Head of caudate nucleus (tissue), 42 donors: ENCODE data around the gene TGIF1.

Experiments used
- DNase-seq, 42 donors: peaks; one replicate each; pipeline versions ENCODE4 v3.0.0 to v3.0.0-alpha.2; 2020 to 2021; ENCODE audit warnings: mixed read lengths in 7 of 42
- intact Hi-C: fragments of 100-400 bp; cut with DNase I; formaldehyde crosslinking; loops from one replicate; pipeline ENCODE4 v1.15.0; 2022

Gene TGIF1

GRCh38 chr18:3452750-3453539 lies 3.0 kb downstream of the TGIF1 start:
- DNase-seq: peak in 1 of 42 donors; percentile 43
- intact Hi-C loops: loop anchor here (5.0 to 10.0 kb wide), 3 partner anchors 72 to 171 kb away; no protein-coding TSS in a partner anchor

DNA sequence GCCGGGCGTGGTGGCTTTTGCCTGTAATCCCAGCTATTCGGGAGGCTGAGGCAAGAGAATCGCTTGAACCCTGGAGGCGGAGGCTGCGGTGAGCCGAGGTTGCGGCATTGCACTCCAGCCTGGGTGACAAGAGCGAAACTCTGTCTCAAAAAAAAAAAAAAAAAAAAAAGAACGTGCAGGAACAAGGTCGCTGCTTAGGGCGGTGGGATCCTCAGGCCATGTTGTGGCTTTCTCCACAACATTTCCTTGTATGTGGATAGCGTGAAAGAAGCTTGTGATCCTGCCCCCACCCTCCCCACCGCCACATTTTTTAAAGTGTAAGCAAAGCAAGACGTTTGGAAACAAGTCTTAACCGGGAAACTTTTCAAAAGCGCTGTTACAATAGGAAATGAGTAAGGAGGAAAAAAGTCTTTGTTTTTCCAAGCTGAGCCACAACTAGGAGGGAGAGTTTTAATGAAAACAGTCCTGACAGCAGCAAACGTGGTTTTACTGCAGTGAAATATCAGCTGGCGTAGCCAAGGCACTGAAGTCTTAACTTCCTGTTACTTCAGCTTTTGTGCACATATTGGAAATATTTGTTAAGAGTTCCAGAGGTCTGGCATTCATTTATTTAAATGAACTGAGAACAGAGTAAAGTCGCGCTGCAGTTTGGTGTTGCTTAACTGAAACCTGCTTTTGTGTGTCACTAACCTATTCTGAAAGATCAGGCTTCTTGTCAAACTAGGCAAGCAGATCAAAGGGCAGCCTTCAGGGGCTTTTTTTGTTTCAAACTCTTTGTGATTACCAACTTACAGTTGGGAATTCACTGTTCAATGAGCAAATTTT lies 3.8 kb downstream of the TGIF1 start:
- intact Hi-C loops: loop anchor here (5.0 to 10.0 kb wide), 3 partner anchors 71 to 171 kb away; no protein-coding TSS in a partner anchor
- DNase-seq: peak in 8 of 42 donors; percentile 8 to 60 (median 26)

DNA sequence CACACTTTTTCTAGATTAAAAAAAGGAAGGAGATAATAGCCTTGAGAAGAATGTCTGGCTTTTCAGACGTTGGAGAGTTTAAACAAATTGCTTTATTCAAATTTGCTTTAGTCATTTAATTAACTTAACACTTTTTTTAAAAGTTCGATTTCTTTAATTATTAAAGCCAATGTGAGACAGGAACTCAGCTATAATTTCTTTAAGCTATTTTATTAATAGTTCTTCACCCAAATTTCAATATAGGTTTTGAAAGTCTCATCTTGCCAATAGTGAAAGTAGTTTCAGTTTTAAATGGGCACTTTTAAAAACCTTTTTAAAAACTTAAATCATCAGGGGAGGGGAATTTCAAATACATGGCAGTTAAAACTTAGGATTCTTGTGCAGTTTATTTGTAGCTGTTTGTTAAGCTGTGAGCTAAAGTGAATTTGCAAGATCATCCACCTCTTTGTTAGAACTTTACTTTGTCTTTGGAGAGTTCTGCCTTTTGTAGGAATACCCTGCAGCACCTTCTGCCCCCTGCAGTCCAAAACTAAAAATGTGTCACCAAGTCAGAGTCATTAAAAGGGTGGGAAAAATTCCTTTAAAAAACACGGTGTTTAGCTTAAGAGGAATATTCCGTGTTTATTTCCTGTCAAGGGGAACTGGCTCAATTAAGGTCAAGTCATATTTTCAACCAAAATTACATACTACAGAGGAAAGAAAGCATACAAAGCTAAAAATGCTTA lies 4.6 kb downstream of the TGIF1 start:
- intact Hi-C loops: loop anchor here (5.0 to 10.0 kb wide), 3 partner anchors 70 to 172 kb away; no protein-coding TSS in a partner anchor
- DNase-seq: peak in 27 of 42 donors; percentile 14 to 83 (median 45)

- intact Hi-C loops: loop anchor here (10.0 kb wide), 1 partner anchor 70 kb away; no protein-coding TSS in a partner anchor
- no peak for DNase-seq
These were observed 5.2 kb downstream of the TGIF1 start for GRCh38 chr18:3455090-3455635.

DNA sequence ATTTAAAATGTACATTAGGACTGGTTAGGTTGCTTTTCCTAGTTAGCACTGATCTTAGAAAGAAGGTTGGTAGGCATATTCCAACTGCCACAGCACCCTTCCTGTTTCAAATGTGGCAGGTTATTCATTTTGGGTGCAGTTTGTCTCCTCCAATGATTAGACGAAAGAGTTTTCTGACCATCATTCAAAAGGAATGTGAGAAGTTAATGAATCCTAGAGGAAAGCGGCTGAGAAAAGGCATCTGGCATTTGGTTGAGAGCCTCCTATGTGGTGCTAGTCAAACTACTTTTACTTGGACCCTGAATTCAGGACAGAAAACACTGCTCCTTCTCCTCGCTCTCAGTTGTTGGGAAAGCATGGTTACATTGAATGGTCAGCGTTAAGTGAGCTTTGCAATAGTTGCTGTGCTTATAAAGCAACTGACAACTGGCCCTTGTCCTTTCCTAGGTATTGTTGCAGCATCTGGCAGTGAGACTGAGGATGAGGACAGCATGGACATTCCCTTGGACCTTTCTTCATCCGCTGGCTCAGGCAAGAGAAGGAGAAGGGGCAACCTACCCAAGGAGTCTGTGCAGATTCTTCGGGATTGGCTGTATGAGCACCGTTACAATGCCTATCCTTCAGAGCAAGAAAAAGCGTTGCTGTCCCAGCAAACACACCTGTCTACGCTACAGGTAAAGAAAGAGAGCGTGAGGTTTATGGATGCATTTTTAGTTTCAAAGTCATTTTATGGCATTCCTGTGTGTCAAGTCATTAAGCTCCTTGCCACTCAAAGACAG lies 6.1 kb downstream of the TGIF1 start:
- intact Hi-C loops: loop anchor here (10.0 kb wide), 1 partner anchor 69 kb away; no protein-coding TSS in a partner anchor
- DNase-seq: peak in 1 of 42 donors; percentile 33

DNA sequence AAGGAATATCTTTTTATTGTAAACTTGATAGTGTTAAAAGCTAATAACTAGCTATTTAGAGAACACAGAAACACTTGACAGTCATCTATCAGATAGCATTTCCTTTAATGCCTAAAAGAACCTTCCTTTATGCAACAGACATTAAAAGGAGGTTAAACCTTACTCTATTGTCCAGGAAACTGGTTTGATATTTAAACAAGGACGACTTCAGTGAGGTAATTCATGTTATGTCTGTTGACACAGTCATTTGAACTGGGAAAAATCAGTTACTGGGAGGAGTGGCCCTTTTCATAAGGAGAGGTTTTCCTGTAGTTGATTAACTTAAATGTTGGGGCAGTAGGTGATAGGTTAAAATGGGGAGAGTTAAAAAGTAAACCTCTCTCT lies 6.7 kb downstream of the TGIF1 start:
- DNase-seq: no peak
- intact Hi-C loops: loop anchor here (10.0 kb wide), 1 partner anchor 68 kb away; no protein-coding TSS in a partner anchor

DNA sequence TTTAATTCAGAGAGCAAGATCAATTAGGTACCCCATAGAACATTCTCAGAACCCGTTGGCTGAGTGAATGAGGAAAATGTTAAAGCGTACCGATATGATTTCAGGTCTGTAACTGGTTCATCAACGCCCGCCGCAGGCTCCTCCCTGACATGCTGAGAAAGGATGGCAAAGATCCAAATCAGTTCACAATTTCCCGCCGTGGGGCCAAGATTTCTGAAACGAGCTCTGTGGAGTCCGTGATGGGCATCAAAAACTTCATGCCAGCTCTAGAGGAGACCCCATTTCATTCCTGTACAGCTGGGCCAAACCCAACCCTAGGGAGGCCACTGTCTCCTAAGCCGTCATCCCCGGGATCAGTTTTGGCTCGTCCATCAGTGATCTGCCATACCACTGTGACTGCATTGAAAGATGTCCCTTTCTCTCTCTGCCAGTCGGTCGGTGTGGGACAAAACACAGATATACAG lies 7.3 kb downstream of the TGIF1 start:
- intact Hi-C loops: loop anchor here (10.0 kb wide), 1 partner anchor 68 kb away; no protein-coding TSS in a partner anchor
- peak in 3 of 42 donors; percentile 31 to 46 (median 39) for DNase-seq

DNA sequence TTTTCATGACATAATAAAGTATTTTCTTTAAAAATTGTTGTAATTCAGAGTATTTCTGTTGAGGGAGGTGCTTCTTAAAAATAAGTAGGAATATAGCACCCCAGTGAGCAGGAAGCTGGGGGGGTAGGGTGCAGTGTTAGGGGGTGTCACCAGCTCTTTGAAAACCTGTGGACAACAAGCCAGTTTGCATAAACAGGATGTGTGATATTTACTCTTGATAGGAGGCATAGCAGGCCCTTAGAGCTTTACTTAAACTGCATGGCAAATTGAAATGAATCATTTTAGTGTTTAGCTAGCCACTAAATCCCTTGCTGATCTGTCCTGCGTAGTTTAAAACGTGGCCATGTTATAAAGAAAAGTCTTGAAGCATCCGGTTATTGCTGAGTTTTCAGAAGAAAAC lies 8.4 kb downstream of the TGIF1 start:
- DNase-seq: peak in 1 of 42 donors; percentile 32
- intact Hi-C loops: loop anchor here (10.0 kb wide), 1 partner anchor 66 kb away; no protein-coding TSS in a partner anchor

DNA sequence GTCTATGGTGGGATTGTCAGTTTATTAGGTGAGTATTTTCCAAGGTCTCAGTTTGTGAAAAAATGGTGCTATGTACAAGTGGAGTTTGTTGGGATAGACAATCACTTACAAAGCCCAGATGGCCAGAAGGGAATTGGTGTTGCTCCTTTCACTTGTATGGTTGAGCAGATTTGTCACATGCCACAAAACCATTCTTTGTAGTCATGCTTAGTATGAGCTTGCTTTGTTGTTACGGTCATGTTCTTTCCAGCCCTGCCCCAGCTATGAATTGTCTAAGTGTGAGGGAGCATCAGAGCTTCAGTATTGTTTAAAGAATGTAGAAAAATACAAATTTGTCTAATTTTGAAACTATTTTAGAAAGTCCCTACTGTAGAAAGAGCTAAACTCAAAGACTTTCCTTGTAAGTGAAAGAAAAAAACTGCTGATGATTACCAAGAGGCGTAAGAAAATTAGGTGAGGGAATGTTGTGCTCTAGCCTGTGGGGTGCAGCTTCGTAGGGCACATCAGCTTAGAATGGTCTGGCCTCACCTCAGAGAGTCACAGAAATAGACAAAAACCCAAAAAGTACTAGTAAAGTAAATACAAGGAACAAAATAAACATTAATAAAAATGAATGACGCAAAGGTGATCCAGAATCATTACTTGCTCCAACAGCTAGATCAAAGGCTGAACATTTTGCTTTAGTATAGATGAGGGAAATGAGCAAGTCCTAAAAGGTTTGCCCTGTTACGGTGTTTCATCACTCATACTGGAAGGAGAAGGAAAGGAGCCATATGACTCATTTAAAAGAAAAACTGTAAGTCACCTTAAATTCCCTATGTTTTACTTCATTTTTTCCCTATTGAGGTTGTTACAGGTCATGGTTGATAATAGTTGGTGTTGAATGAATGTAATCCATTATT lies 9.2 kb downstream of the TGIF1 start:
- peak in 18 of 42 donors; percentile 16 to 73 (median 37) for DNase-seq
- intact Hi-C loops: loop anchor here (10.0 kb wide), 1 partner anchor 66 kb away; no protein-coding TSS in a partner anchor

GRCh38 chr18:3460823-3461398 lies 10.9 kb downstream of the TGIF1 start:
- intact Hi-C loops: no loop called here
- no peak for DNase-seq

DNA sequence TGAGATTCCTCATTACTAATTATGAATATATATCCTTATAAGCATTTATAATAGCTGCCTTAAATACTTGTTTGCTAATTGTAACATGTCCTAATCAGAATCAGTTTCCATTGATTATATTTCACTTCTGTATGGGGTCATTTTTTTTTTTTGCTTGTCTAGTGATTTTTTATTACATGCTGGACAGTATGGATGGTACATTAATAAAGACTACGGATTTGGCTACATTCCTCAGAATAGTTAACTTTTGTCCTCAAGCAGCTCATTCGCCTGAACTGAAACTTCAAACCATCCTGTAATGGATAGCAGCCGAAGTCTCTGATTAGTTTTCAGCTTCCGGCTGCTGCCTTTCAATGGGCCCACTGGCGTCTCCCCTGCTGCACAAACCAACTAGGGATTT lies 11.7 kb downstream of the TGIF1 start:
- DNase-seq: no peak
- intact Hi-C loops: no loop called here

DNA sequence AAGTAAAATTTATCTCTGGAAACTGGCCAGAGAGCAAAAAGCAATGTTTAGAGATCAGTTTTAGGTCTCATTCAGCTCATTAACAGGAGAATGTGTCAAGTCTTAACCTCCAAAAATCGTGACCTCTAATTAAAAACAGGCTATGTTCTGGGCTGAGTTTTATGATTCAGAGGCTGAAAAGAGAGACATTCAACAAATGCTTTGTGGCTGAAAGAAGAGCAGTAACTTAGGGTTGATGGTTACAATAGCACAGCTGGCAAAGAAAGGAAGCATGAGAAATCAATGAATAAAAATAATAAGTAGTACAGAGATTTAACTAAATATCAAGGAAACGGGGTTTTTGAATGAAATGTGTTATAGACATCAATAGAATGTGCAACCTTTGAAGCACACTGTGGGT lies 13.1 kb downstream of the TGIF1 start:
- intact Hi-C loops: no loop called here

DNA sequence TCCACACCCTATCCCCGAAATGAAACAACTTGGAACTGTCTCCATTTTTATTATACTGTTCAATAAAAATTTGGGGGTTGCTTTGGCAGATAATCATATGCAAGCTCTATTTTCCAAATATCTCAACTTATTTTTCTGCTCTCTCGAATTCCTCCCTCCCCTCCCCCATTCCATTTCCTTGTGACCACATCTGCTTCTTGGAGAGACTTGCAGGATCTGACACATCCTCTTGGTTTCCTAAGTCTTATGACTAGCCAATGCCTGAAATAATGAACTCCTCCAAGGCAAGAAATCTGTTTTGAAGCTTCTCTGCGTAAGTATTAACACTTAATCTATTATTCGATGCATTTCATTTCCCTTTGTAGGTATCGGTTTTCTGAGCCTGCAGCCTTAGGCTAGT lies 16.1 kb downstream of the TGIF1 start:
- intact Hi-C loops: no loop called here

More for the DNA sequence above, 13.1 kb downstream of the TGIF1 start:
- DNase-seq: no peak

GRCh38 chr18:3466872-3467271 lies 16.9 kb downstream of the TGIF1 start:
- intact Hi-C loops: no loop called here
- DNase-seq: peak in 1 of 42 donors; percentile 21

More for the DNA sequence above, 16.1 kb downstream of the TGIF1 start:
- DNase-seq: no peak

DNA sequence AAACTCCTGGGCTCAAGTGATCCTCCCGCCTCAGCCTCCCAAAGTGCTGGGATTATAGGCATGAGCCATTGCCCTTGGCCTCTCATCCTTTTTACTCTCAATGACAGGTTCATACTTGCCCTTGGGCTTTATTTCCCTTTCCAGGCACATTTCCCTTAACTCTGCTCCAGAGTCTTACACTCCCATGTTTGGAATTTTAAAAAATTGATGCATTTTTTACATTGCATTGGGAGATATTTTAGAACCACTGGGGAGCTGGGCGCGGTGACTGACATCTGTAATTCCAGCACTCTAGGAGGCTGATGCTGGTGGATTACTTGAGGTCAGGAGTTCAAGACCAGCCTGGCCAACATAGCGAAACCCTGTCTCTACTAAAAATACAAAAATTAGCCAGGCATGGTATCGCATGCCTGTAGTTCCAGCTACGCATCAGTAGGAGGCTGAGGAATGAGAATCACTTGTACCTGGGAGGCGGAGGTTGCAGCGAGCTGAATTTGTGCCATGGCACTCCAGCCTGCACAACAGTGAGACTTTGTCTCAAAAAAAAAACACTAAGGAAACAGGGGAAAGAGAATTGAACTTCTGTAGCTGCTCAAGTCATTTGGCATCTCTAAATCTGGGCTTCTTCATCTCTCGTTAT lies 18.2 kb downstream of the TGIF1 start:
- DNase-seq: no peak
- intact Hi-C loops: no loop called here

DNA sequence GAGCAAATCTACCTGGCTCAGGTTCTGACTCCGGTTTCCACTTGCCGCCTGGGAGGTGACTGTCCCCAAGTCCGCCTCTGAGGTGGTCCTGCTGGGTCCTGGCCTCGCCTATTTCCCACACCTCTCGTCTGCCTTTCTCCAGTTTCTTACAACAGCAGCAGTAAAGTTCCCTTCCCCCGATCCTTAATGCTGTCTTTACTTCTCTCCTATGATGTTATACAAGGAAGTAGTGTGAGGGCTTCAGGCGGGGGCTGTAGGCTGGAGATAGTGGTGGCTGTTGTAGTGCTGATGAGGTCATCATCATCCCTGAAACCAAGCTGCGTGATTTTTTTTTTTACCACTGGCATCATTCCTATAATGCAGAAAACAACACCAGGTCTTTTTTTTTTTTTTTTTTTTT lies 18.9 kb downstream of the TGIF1 start:
- intact Hi-C loops: no loop called here
- no peak for DNase-seq
